Renal cortex interstitium (tissue), 11 donors: ENCODE results near the gene PNMA6A. TPM values are rescaled to one million over a fixed set of nuclear protein-coding genes. Genes with fewer than 3 reads are reported as not detected.
"Not testable (repeated sequence)": the region's sequence is repeated elsewhere in the genome, so short reads cannot be mapped to it uniquely, and the experiment has no call there.

ENCODE experiments used
- DNase-seq, 11 donors: peaks; one replicate each; pipeline ENCODE4 v3.0.0-alpha.2; 2013; ENCODE audit warnings: low read depth in 9 of 11, low spot score in 4 of 11; ENCODE audit errors: extremely low read depth in 1 of 11
- polyA plus RNA-seq, 3 donors: library from polyadenylated mRNA; unstranded; fragments of 120-200 nt; gene quantifications; one replicate each; pipeline ENCODE4 v1.2.1, GENCODE V29; 2013; ENCODE audit not compliant: insufficient read length in 3 of 3

The PNMA6A gene
- polyA plus RNA-seq, 3 donors = 9.3 to 13.7 (median 13.6) TPM

GRCh38 chrX:153064061-153064460 is 8.2 kb upstream of the PNMA6A start:
- no peak for DNase-seq

GRCh38 chrX:153065389-153065788 is 6.9 kb upstream of the PNMA6A start:
- no peak for DNase-seq

GRCh38 chrX:153066402-153066801 is 5.9 kb upstream of the PNMA6A start:
- DNase-seq = not testable (repeated sequence)

- not testable (repeated sequence) for DNase-seq
Measured at GRCh38 chrX:153073331-153073730, 1.1 kb downstream of the PNMA6A start.

GRCh38 chrX:153074262-153074899 is 2.1 kb downstream of the PNMA6A start:
- no peak for DNase-seq

GRCh38 chrX:153074935-153075334 is 2.7 kb downstream of the PNMA6A start:
- DNase-seq = no peak

GRCh38 chrX:153075366-153075765 is 3.1 kb downstream of the PNMA6A start:
- DNase-seq = no peak

GRCh38 chrX:153077437-153078135 is 5.3 kb downstream of the PNMA6A start:
- not testable (repeated sequence) for DNase-seq

GRCh38 chrX:153083238-153083923 is 11.1 kb downstream of the PNMA6A start:
- not testable (repeated sequence) for DNase-seq

GRCh38 chrX:153102418-153102817 is 30.2 kb downstream of the PNMA6A start:
- DNase-seq = no peak

GRCh38 chrX:153104959-153105358 is 32.7 kb downstream of the PNMA6A start:
- DNase-seq = not testable (repeated sequence)

GRCh38 chrX:153106092-153106801 is 34.0 kb downstream of the PNMA6A start:
- not testable (repeated sequence) for DNase-seq

GRCh38 chrX:153110735-153111134 is 38.5 kb downstream of the PNMA6A start:
- DNase-seq = not testable (repeated sequence)

- DNase-seq = not testable (repeated sequence)
Measured at GRCh38 chrX:153113851-153114250, 41.6 kb downstream of the PNMA6A start.

GRCh38 chrX:153117754-153118153 is 45.5 kb downstream of the PNMA6A start:
- DNase-seq = not testable (repeated sequence)

- DNase-seq = not testable (repeated sequence)
Measured at GRCh38 chrX:153120230-153120629, 48.0 kb downstream of the PNMA6A start.

GRCh38 chrX:153123468-153123867 is 51.2 kb downstream of the PNMA6A start:
- DNase-seq = not testable (repeated sequence)
